Uterus (tissue), 2 donors: ENCODE data around the gene OMA1.

ENCODE experiments used
- CTCF ChIP-seq, 4 experiments: fragments of 200-600 bp in 2 of 4; fragments of 450-650 bp in 2 of 4; sonication (generic) in 2 of 4; IDR thresholded peaks; one replicate each; pipeline ENCODE4 v1.5.1; 2016 to 2019; ENCODE audit warnings: antibody characterized with exemption in 4 of 4, mild to moderate bottlenecking in 2 of 4, moderate library complexity in 1 of 4
- POLR2A ChIP-seq, 2 donors: fragments of 450-650 bp; IDR thresholded peaks; one replicate each; pipeline ENCODE4 v1.6.1; 2016; ENCODE audit warnings: antibody characterized with exemption in 2 of 2, mild to moderate bottlenecking in 1 of 2, moderate library complexity in 1 of 2

GRCh38 chr1:58456470-58456869, 90.1 kb downstream of the OMA1 start:
- TF ChIP-seq CTCF (IDR thresholded peaks at IDR 0.05): no peak
- TF ChIP-seq POLR2A (IDR thresholded peaks at IDR 0.05): no peak
